ENCODE data around the gene PROCA1. TPM values are rescaled to one million over a fixed set of nuclear protein-coding genes. Genes with fewer than 3 reads are reported as not detected.

The PROCA1 gene
- polyA plus RNA-seq, 1 donor (not counting 4 experiments of a cell fraction or from before 2014, with no cell fraction given), result 0.39 TPM

DNA sequence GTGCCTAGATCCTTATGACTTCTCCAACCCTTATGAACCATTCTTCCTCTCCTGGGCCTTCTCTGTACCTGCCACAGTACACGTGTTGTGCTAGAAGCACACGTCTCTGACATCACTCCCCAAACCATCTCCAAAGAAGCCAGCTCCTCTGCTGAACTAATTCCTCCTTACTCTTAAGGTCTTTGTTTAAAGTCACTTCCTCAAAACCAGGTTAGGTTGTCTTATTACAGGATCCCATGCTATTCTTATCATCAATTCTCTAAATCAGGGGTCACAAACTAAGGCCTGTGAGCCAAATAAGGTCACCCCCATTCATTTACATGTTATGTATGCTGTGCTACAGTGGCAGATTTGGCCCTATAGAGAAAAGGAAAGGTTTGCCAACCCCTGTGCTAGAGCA is 45.7 kb downstream of the PROCA1 start:
- peaks cover 79% of the 10 kb centered on the region for H3K79me2 ChIP-seq (ENCODE audit: control insufficient read depth, insufficient read depth, low read length)
- H2AFZ ChIP-seq (ENCODE audit: control insufficient read depth, low read length), result no peak overlapping the region
- H3K36me3 ChIP-seq (ENCODE audit: control insufficient read depth in 2 of 2, extremely low read depth in 1 of 2, insufficient read depth in 2 of 2, low read length in 2 of 2), result peaks cover 8 to 12% of the 10 kb centered on the region in 2 experiments
- no peaks in the 10 kb centered on the region for H3K27me3 ChIP-seq (ENCODE audit: control insufficient read depth, extremely low read depth, insufficient read depth, low read length)
- no peak for DNase-seq (ENCODE audit: low read depth, low spot score)
- dilution Hi-C loops (cut with MboI; ENCODE audit: extremely low pct_ligation_motif_present, low sequenced_read_pairs), result no loop called here
- H3K9me3 ChIP-seq (ENCODE audit: control insufficient read depth, low read depth, low read length), result no peaks in the 10 kb centered on the region
- H3K9me1 ChIP-seq (ENCODE audit: control insufficient read depth, extremely low read depth, insufficient read depth, low read length), result peaks cover 3% of the 10 kb centered on the region
- H3K9ac ChIP-seq (ENCODE audit: control insufficient read depth, extremely low read depth, insufficient read depth, low read length), result no peak overlapping the region
- no peak overlapping the region for H3K4me3 ChIP-seq (ENCODE audit: control insufficient read depth in 2 of 3, extremely low read depth in 1 of 3, insufficient read depth in 2 of 3, low read depth in 1 of 3, low read length in 3 of 3)
- no peak for FAIRE-seq
- H4K20me1 ChIP-seq (ENCODE audit: control insufficient read depth, extremely low read depth, insufficient read depth, low read length), result peaks cover 8% of the 10 kb centered on the region
- H3K4me2 ChIP-seq (ENCODE audit: control insufficient read depth, extremely low read depth, insufficient read depth, low read depth, low read length), result no peak overlapping the region
- H3K4me1 ChIP-seq (ENCODE audit: control insufficient read depth, extremely low read depth, insufficient read depth, low read length), result peaks cover 19% of the 10 kb centered on the region
- no peak for TF ChIP-seq EZH2 (IDR thresholded peaks at IDR 0.05; ENCODE audit: low read length)
- TF ChIP-seq, protein P1, sequence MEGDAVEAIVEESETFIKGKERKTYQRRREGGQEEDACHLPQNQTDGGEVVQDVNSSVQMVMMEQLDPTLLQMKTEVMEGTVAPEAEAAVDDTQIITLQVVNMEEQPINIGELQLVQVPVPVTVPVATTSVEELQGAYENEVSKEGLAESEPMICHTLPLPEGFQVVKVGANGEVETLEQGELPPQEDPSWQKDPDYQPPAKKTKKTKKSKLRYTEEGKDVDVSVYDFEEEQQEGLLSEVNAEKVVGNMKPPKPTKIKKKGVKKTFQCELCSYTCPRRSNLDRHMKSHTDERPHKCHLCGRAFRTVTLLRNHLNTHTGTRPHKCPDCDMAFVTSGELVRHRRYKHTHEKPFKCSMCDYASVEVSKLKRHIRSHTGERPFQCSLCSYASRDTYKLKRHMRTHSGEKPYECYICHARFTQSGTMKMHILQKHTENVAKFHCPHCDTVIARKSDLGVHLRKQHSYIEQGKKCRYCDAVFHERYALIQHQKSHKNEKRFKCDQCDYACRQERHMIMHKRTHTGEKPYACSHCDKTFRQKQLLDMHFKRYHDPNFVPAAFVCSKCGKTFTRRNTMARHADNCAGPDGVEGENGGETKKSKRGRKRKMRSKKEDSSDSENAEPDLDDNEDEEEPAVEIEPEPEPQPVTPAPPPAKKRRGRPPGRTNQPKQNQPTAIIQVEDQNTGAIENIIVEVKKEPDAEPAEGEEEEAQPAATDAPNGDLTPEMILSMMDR (optimal IDR thresholded peaks at IDR 0.05 in 1 of 3, IDR thresholded peaks at IDR 0.05 in 1 of 3, conservative IDR thresholded peaks at IDR 0.05 in 1 of 3; ENCODE audit: extremely low read depth in 1 of 3, insufficient read depth in 2 of 3, low read length in 3 of 3), result no peak
- no peak overlapping the region for H3K27ac ChIP-seq (ENCODE audit: control insufficient read depth, insufficient read depth, low read length)

DNA sequence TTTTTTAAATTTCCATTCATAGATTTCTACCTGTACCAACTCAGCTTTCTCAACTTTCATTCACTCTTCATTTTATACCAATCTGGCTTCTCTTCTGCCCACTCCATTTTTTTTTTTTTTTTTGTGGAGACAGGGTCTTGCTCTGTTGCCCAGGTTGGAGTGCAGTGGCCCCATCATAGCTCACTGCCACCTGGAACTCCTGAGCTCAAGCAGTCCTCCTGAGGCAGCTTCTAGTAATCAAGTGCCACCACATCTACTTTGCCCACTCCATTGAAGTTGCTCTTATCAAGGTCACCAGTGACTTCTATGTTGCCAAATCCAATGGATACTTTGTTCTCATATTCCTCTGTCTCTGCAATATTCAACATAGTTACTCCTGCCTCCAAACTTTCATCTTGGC is 48.0 kb downstream of the PROCA1 start:
- DNase-seq (ENCODE audit: low read depth, low spot score), result no peak
- peaks cover 26% of the 10 kb centered on the region for H3K4me1 ChIP-seq (ENCODE audit: control insufficient read depth, extremely low read depth, insufficient read depth, low read length)
- peaks cover 8% of the 10 kb centered on the region for H4K20me1 ChIP-seq (ENCODE audit: control insufficient read depth, extremely low read depth, insufficient read depth, low read length)
- no peak overlapping the region for H3K9ac ChIP-seq (ENCODE audit: control insufficient read depth, extremely low read depth, insufficient read depth, low read length)
- no peaks in the 10 kb centered on the region for H3K27me3 ChIP-seq (ENCODE audit: control insufficient read depth, extremely low read depth, insufficient read depth, low read length)
- dilution Hi-C loops (cut with MboI; ENCODE audit: extremely low pct_ligation_motif_present, low sequenced_read_pairs), result no loop called here
- peak overlapping the region; percentile 87 for H3K4me2 ChIP-seq (ENCODE audit: control insufficient read depth, extremely low read depth, insufficient read depth, low read depth, low read length)
- H2AFZ ChIP-seq (ENCODE audit: control insufficient read depth, low read length), result no peak overlapping the region
- H3K4me3 ChIP-seq (ENCODE audit: control insufficient read depth in 2 of 3, extremely low read depth in 1 of 3, insufficient read depth in 2 of 3, low read depth in 1 of 3, low read length in 3 of 3), result no peak overlapping the region
- peaks cover 3 to 9% of the 10 kb centered on the region in 2 experiments for H3K36me3 ChIP-seq (ENCODE audit: control insufficient read depth in 2 of 2, extremely low read depth in 1 of 2, insufficient read depth in 2 of 2, low read length in 2 of 2)
- no peak overlapping the region for H3K27ac ChIP-seq (ENCODE audit: control insufficient read depth, insufficient read depth, low read length)
- no peak for TF ChIP-seq EZH2 (IDR thresholded peaks at IDR 0.05; ENCODE audit: low read length)
- TF ChIP-seq, protein P1 (optimal IDR thresholded peaks at IDR 0.05 in 1 of 3, IDR thresholded peaks at IDR 0.05 in 1 of 3, conservative IDR thresholded peaks at IDR 0.05 in 1 of 3; ENCODE audit: extremely low read depth in 1 of 3, insufficient read depth in 2 of 3, low read length in 3 of 3), result no peak
- no peaks in the 10 kb centered on the region for H3K9me3 ChIP-seq (ENCODE audit: control insufficient read depth, low read depth, low read length)
- H3K79me2 ChIP-seq (ENCODE audit: control insufficient read depth, insufficient read depth, low read length), result peaks cover 88% of the 10 kb centered on the region
- H3K9me1 ChIP-seq (ENCODE audit: control insufficient read depth, extremely low read depth, insufficient read depth, low read length), result peaks cover 3% of the 10 kb centered on the region
- no peak for FAIRE-seq

Measured in keratinocyte (primary cell).